ENCODE measurements around the gene ME2. TPM values are rescaled to one million over a fixed set of nuclear protein-coding genes. Genes with fewer than 3 reads are reported as not detected.

The ME2 gene
- total and polyA plus RNA-seq, 12 donors: 21.7 to 104 (median 72.5) TPM

- Histone ChIP-seq H3K9me3 (no peaks in the 10 kb centered on the region), H3K27me3 (no peaks in the 10 kb centered on the region), H3K4me3 (no peak overlapping the region), H3K4me1 (no peaks in the 10 kb centered on the region), H3K27ac (no peak overlapping the region), H3K36me3 (peaks cover 0 to 82% (median 29%) of the 10 kb centered on the region in 9 donors)
- no peak for DNase-seq
- no peak for ATAC-seq
- 70 to 71% methylated on average over 1 of the region's 1 CpG for WGBS, 2 donors
- intact Hi-C loops (cut with DNase I): loop anchor here in 1 of 10 donors (5.0 kb wide), 1 partner anchor 35 kb away; no protein-coding TSS in a partner anchor
- TF ChIP-seq CTCF (IDR thresholded peaks at IDR 0.05): no peak
Observed at GRCh38 chr18:50917021-50917420, 38.1 kb downstream of the ME2 start.

GRCh38 chr18:50918153-50918552, 39.2 kb downstream of the ME2 start:
- H3K4me3 ChIP-seq: no peak overlapping the region
- WGBS, 2 donors: 95 to 96% methylated on average over 5 of the region's 5 CpGs
- DNase-seq: no peak
- H3K9me3 ChIP-seq: no peaks in the 10 kb centered on the region
- intact Hi-C loops (cut with DNase I): loop anchor here in 1 of 10 donors (5.0 kb wide), 1 partner anchor 36 kb away; no protein-coding TSS in a partner anchor
- ATAC-seq: no peak
- H3K27me3 ChIP-seq: no peaks in the 10 kb centered on the region
- no peaks in the 10 kb centered on the region for H3K4me1 ChIP-seq
- H3K36me3 ChIP-seq: peaks cover 0 to 81% (median 29%) of the 10 kb centered on the region in 9 donors
- H3K27ac ChIP-seq: no peak overlapping the region
- TF ChIP-seq CTCF (IDR thresholded peaks at IDR 0.05): no peak

- no peak for DNase-seq
- peaks cover 0 to 12% (median 0%) of the 10 kb centered on the region in 11 donors for H3K9me3 ChIP-seq
- intact Hi-C loops (cut with DNase I): no loop called here
- TF ChIP-seq CTCF (IDR thresholded peaks at IDR 0.05): no peak
- H3K4me3 ChIP-seq: no peak overlapping the region
- peaks cover 0 to 98% (median 44%) of the 10 kb centered on the region in 9 donors for H3K36me3 ChIP-seq
- H3K27me3 ChIP-seq: no peaks in the 10 kb centered on the region
- no peaks in the 10 kb centered on the region for H3K4me1 ChIP-seq
- no peak for ATAC-seq
- no peak overlapping the region for H3K27ac ChIP-seq
- 97 to 99% methylated on average over 2 of the region's 2 CpGs for WGBS, 2 donors
Observed at GRCh38 chr18:50924372-50924771, 45.5 kb downstream of the ME2 start.

- H3K4me3 ChIP-seq: no peak overlapping the region
- H3K4me1 ChIP-seq: no peaks in the 10 kb centered on the region
- no peak for ATAC-seq
- H3K27me3 ChIP-seq: no peaks in the 10 kb centered on the region
- H3K36me3 ChIP-seq: peaks cover 0 to 91% (median 25%) of the 10 kb centered on the region in 9 donors
- no peak for TF ChIP-seq CTCF (IDR thresholded peaks at IDR 0.05)
- H3K9me3 ChIP-seq: peaks cover 0 to 12% (median 0%) of the 10 kb centered on the region in 11 donors
- DNase-seq: no peak
- H3K27ac ChIP-seq: no peak overlapping the region
- intact Hi-C loops (cut with DNase I): no loop called here
Observed at GRCh38 chr18:50926521-50926920, 47.6 kb downstream of the ME2 start.

Data from heart right ventricle (tissue), 16 donors.